Neural crest cell (in vitro differentiated cells): ENCODE results near the gene CBLL1. TPM values are rescaled to one million over a fixed set of nuclear protein-coding genes. Genes with fewer than 3 reads are reported as not detected.
A peak's percentile ranks its signal among the peaks of the same experiment; 100 is the strongest.

ENCODE experiments used
- DNase-seq: peaks from one replicate; pipeline ENCODE4 v3.0.0; 2021; ENCODE audit warnings: low read depth, mixed read lengths, low spot score
- H3K27ac Mint-ChIP-seq: one replicate; pipeline ENCODE4 v1.8.0; 2021; ENCODE audit warnings: mild to moderate bottlenecking, mixed read lengths; ENCODE audit not compliant: unreplicated experiment
- H3K27me3 Mint-ChIP-seq: 2 replicates; pipeline ENCODE4 v1.8.0; 2021; ENCODE audit warnings: low read depth, mild to moderate bottlenecking, mixed read lengths
- H3K36me3 Mint-ChIP-seq: 2 replicates; pipeline ENCODE4 v1.8.0; 2021; ENCODE audit warnings: low read depth, mild to moderate bottlenecking, mixed read lengths
- H3K4me1 Mint-ChIP-seq: 2 replicates; pipeline ENCODE4 v1.8.0; 2021; ENCODE audit warnings: mixed read lengths
- H3K4me3 Mint-ChIP-seq: one replicate; pipeline ENCODE4 v1.8.0; 2021; ENCODE audit warnings: mild to moderate bottlenecking, mixed read lengths
- H3K9me3 Mint-ChIP-seq: 2 replicates; pipeline ENCODE4 v1.8.0; 2021; ENCODE audit warnings: mixed read lengths
- CTCF ChIP-seq: fragments of 200-600 bp; sonication (generic); conservative IDR thresholded peaks from 2 replicates; pipeline ENCODE4 v1.5.0; 2021; ENCODE audit warnings: antibody characterized with exemption, mild to moderate bottlenecking
- total RNA-seq: library from RNA; stranded (reverse); gene quantifications from 2 replicates; pipeline ENCODE4 v1.2.1, GENCODE V29; 2021

The CBLL1 gene
- total RNA-seq, 1 donor from 2014 or later, result 30.8 TPM

GRCh38 chr7:107746006-107746405, 2.1 kb downstream of the CBLL1 start:
- no peak overlapping the region for H3K27ac Mint-ChIP-seq
- no peak for DNase-seq
- H3K36me3 Mint-ChIP-seq, result no peaks in the 10 kb centered on the region
- H3K4me3 Mint-ChIP-seq, result peak overlapping the region; percentile 69
- peaks cover 2% of the 10 kb centered on the region for H3K27me3 Mint-ChIP-seq
- H3K9me3 Mint-ChIP-seq, result no peaks in the 10 kb centered on the region
- peaks cover 28% of the 10 kb centered on the region for H3K4me1 Mint-ChIP-seq
- no peak for TF ChIP-seq CTCF

GRCh38 chr7:107751113-107751512, 7.2 kb downstream of the CBLL1 start:
- DNase-seq, result no peak
- H3K27me3 Mint-ChIP-seq, result no peaks in the 10 kb centered on the region
- H3K36me3 Mint-ChIP-seq, result peaks cover 6% of the 10 kb centered on the region
- H3K9me3 Mint-ChIP-seq, result no peaks in the 10 kb centered on the region
- H3K27ac Mint-ChIP-seq, result no peak overlapping the region
- no peak for TF ChIP-seq CTCF
- H3K4me1 Mint-ChIP-seq, result peaks cover 3% of the 10 kb centered on the region
- no peak overlapping the region for H3K4me3 Mint-ChIP-seq

GRCh38 chr7:107754642-107755041, 10.7 kb downstream of the CBLL1 start:
- no peaks in the 10 kb centered on the region for H3K9me3 Mint-ChIP-seq
- H3K36me3 Mint-ChIP-seq, result peaks cover 22% of the 10 kb centered on the region
- TF ChIP-seq CTCF, result peak; percentile 47
- H3K4me3 Mint-ChIP-seq, result no peak overlapping the region
- no peaks in the 10 kb centered on the region for H3K27me3 Mint-ChIP-seq
- no peak overlapping the region for H3K27ac Mint-ChIP-seq
- H3K4me1 Mint-ChIP-seq, result no peaks in the 10 kb centered on the region
- no peak for DNase-seq

GRCh38 chr7:107758667-107759066, 14.7 kb downstream of the CBLL1 start:
- Mint-ChIP-seq H3K4me1 (no peaks in the 10 kb centered on the region), H3K27ac (peak overlapping the region; percentile 84)
- no peak for TF ChIP-seq CTCF

GRCh38 chr7:107767391-107767790, 23.4 kb downstream of the CBLL1 start:
- DNase-seq, result no peak
- Mint-ChIP-seq H3K27me3 (peaks cover 10% of the 10 kb centered on the region), H3K9me3 (no peaks in the 10 kb centered on the region), H3K4me1 (no peaks in the 10 kb centered on the region), H3K27ac (no peak overlapping the region), H3K4me3 (no peak overlapping the region), H3K36me3 (no peaks in the 10 kb centered on the region)
- TF ChIP-seq CTCF, result no peak

More at GRCh38 chr7:107758667-107759066, 14.7 kb downstream of the CBLL1 start:
- no peak overlapping the region for H3K4me3 Mint-ChIP-seq
- H3K36me3 Mint-ChIP-seq, result peaks cover 20% of the 10 kb centered on the region
- no peaks in the 10 kb centered on the region for H3K27me3 Mint-ChIP-seq
- no peaks in the 10 kb centered on the region for H3K9me3 Mint-ChIP-seq
- no peak for DNase-seq

GRCh38 chr7:107768263-107768662, 24.3 kb downstream of the CBLL1 start:
- no peaks in the 10 kb centered on the region for H3K9me3 Mint-ChIP-seq
- no peaks in the 10 kb centered on the region for H3K36me3 Mint-ChIP-seq
- TF ChIP-seq CTCF, result no peak
- H3K27ac Mint-ChIP-seq, result no peak overlapping the region
- no peak for DNase-seq
- no peak overlapping the region for H3K4me3 Mint-ChIP-seq
- H3K27me3 Mint-ChIP-seq, result peaks cover 13% of the 10 kb centered on the region
- no peaks in the 10 kb centered on the region for H3K4me1 Mint-ChIP-seq
